Brain pericyte (primary cell): ENCODE data around the gene COQ3.

Experiments
- DNase-seq: peaks from one replicate; pipeline ENCODE4 v3.0.0-alpha.2; 2012; ENCODE audit warnings: low read depth, low spot score

COQ3 gene

DNA sequence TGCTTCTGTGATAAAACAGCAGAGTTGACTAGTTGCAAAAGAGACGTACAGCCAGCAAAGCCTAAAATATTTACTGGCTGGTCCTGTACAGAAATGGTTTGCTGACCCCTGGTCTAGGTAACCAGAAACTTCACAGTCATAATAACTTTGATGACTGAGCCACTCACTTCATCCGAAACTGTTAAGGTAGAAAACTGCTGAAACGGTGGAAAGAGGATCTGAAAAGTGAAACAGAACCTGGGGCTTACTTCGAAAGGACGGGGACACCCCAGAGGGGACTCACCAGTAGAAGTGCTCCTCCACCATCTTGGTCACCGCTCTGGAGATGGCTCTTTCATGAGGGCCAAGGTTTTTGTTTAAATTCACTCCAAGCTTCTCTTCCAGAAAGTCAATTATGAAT, 60.9 kb downstream of the COQ3 start:
- no peak for DNase-seq

DNA sequence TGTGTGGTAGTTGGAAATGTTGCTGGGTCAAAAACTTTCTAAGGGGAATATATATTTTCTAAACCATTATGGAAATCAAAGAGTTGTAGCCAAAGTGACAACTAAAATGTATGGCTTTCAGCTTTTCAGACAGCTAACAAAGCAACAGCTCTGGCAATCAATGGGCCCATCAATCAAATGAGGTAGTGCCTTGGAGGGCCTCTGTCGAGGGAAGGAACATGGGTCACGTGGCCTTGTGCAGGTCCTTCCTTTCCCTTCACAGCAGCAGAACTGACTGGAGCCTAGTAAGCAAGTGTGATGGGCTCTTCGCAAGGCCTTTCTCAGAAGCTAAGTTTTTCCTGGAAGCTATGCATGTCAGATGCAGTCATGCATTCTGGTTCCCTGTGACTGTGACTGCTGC, 62.5 kb downstream of the COQ3 start:
- no peak for DNase-seq

DNA sequence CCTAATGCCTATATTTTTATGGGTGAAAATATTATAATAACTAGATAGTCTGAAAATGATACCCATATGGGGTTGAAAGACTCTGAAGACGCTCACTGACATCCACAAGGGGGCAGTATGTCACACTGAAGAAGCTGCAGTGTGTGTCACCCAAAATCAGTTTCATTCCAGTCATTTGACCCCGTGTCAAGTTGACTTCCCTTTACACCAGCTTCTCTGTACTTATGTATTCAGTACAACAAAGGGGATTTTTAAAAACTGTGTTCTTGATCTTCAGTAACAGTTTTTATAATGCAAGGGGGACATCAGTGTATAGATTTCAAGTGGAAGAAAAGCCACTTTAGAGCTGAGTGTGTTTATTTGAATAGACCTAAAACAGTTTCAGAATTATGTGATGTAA, 63.8 kb downstream of the COQ3 start:
- no peak for DNase-seq

DNA sequence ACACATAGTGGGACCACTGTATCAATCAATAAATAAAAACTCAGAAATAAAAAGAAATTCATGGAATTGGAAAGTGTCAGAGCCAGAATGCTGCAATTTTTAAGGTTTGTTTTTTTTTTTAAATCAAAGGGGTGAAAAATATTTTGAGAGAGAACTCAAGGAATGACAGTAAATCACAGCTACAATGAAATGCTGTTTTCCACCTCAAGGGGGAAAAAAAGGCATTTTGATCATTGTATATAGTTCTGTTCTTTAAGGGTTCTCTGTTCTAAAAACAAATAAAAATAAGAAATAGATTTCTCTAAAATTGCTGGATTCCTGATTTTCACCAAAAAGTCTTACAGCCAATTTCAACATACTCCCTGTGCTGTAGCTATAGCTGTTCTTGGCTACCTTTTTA, 69.0 kb downstream of the COQ3 start:
- DNase-seq = no peak
